ENCODE data around the gene SUN3.
"Not testable (repeated sequence)": the region's sequence is repeated elsewhere in the genome, so short reads cannot be mapped to it uniquely, and the experiment has no call there.

The SUN3 gene

GRCh38 chr7:47980648-47981047 lies 48.3 kb downstream of the SUN3 start:
- in situ Hi-C loops (cut with HindIII; ENCODE audit: low sequenced_read_pairs), result not testable (repeated sequence)

GRCh38 chr7:47979832-47980181 lies 49.1 kb downstream of the SUN3 start:
- in situ Hi-C loops (cut with HindIII; ENCODE audit: low sequenced_read_pairs), result loop anchor here (5.0 kb wide), 1 partner anchor 38 kb away; no protein-coding TSS in a partner anchor

- in situ Hi-C loops (cut with HindIII; ENCODE audit: low sequenced_read_pairs), result loop anchor here (5.0 kb wide), 1 partner anchor 37 kb away; no protein-coding TSS in a partner anchor
These were observed 49.6 kb downstream of the SUN3 start, which contains the start of gene HUS1 for GRCh38 chr7:47979145-47979831. TSS of gene HUS1 (minus strand) at chr7:47979615. CDS start at chr7:47979519, 96 bp downstream.

GRCh38 chr7:47978790-47979144 lies 50.1 kb downstream of the SUN3 start:
- in situ Hi-C loops (cut with HindIII; ENCODE audit: low sequenced_read_pairs), result loop anchor here (5.0 kb wide), 1 partner anchor 36 kb away; no protein-coding TSS in a partner anchor

GRCh38 chr7:47973739-47974138 lies 55.2 kb downstream of the SUN3 start:
- in situ Hi-C loops (cut with HindIII; ENCODE audit: low sequenced_read_pairs), result no loop called here

- in situ Hi-C loops (cut with HindIII; ENCODE audit: low sequenced_read_pairs), result no loop called here
These were observed 58.1 kb downstream of the SUN3 start for GRCh38 chr7:47970761-47971160.

- in situ Hi-C loops (cut with HindIII; ENCODE audit: low sequenced_read_pairs), result no loop called here
These were observed 59.8 kb downstream of the SUN3 start for GRCh38 chr7:47968847-47969774.

GRCh38 chr7:47967708-47968107 lies 61.2 kb downstream of the SUN3 start:
- in situ Hi-C loops (cut with HindIII; ENCODE audit: low sequenced_read_pairs), result no loop called here

GRCh38 chr7:47967123-47967522 lies 61.8 kb downstream of the SUN3 start:
- in situ Hi-C loops (cut with HindIII; ENCODE audit: low sequenced_read_pairs), result no loop called here

- in situ Hi-C loops (cut with HindIII; ENCODE audit: low sequenced_read_pairs), result no loop called here
These were observed 63.5 kb downstream of the SUN3 start for GRCh38 chr7:47965456-47965855.

- in situ Hi-C loops (cut with HindIII; ENCODE audit: low sequenced_read_pairs), result no loop called here
These were observed 66.6 kb downstream of the SUN3 start for GRCh38 chr7:47962262-47962661.

GRCh38 chr7:47957156-47957555 lies 71.8 kb downstream of the SUN3 start:
- in situ Hi-C loops (cut with HindIII; ENCODE audit: low sequenced_read_pairs), result no loop called here

GRCh38 chr7:47956220-47956619 lies 72.7 kb downstream of the SUN3 start:
- in situ Hi-C loops (cut with HindIII; ENCODE audit: low sequenced_read_pairs), result no loop called here

GRCh38 chr7:47954231-47954911 lies 74.5 kb downstream of the SUN3 start:
- in situ Hi-C loops (cut with HindIII; ENCODE audit: low sequenced_read_pairs), result no loop called here

GRCh38 chr7:47953822-47954221 lies 75.1 kb downstream of the SUN3 start:
- in situ Hi-C loops (cut with HindIII; ENCODE audit: low sequenced_read_pairs), result no loop called here

GRCh38 chr7:47952224-47952623 lies 76.7 kb downstream of the SUN3 start:
- in situ Hi-C loops (cut with HindIII; ENCODE audit: low sequenced_read_pairs), result no loop called here

- in situ Hi-C loops (cut with HindIII; ENCODE audit: low sequenced_read_pairs), result no loop called here
These were observed 77.5 kb downstream of the SUN3 start for GRCh38 chr7:47951374-47951773.

- in situ Hi-C loops (cut with HindIII; ENCODE audit: low sequenced_read_pairs), result no loop called here
These were observed 78.2 kb downstream of the SUN3 start for GRCh38 chr7:47950714-47951113.

- in situ Hi-C loops (cut with HindIII; ENCODE audit: low sequenced_read_pairs), result no loop called here
These were observed 79.2 kb downstream of the SUN3 start for GRCh38 chr7:47949703-47950102.

- in situ Hi-C loops (cut with HindIII; ENCODE audit: low sequenced_read_pairs), result no loop called here
These were observed 80.6 kb downstream of the SUN3 start, which contains the start of gene PKD1L1 for GRCh38 chr7:47948141-47948790. TSS of gene PKD1L1 (minus strand) at chr7:47948466. CDS start at chr7:47948440, 26 bp downstream.

- in situ Hi-C loops (cut with HindIII; ENCODE audit: low sequenced_read_pairs), result no loop called here
These were observed 81.6 kb downstream of the SUN3 start for GRCh38 chr7:47947355-47947749.
